ENCODE measurements around the gene ZFP36. TPM values are rescaled to one million over a fixed set of nuclear protein-coding genes. Genes with fewer than 3 reads are reported as not detected.

Gene ZFP36
- total RNA-seq, 1 experiment from 2014 or later, result 36.3 TPM

- peaks cover 55% of the 10 kb centered on the region for H3K4me1 ChIP-seq (replicated peaks; ENCODE audit: insufficient read depth)
- no peak overlapping the region for H2AFZ ChIP-seq
- peak overlapping the region; percentile 99 for H3K4me3 ChIP-seq
- DNase-seq, result peak; percentile 79 to 80
- H3K4me2 ChIP-seq, result peak overlapping the region; percentile 99
- TF ChIP-seq, protein P1, sequence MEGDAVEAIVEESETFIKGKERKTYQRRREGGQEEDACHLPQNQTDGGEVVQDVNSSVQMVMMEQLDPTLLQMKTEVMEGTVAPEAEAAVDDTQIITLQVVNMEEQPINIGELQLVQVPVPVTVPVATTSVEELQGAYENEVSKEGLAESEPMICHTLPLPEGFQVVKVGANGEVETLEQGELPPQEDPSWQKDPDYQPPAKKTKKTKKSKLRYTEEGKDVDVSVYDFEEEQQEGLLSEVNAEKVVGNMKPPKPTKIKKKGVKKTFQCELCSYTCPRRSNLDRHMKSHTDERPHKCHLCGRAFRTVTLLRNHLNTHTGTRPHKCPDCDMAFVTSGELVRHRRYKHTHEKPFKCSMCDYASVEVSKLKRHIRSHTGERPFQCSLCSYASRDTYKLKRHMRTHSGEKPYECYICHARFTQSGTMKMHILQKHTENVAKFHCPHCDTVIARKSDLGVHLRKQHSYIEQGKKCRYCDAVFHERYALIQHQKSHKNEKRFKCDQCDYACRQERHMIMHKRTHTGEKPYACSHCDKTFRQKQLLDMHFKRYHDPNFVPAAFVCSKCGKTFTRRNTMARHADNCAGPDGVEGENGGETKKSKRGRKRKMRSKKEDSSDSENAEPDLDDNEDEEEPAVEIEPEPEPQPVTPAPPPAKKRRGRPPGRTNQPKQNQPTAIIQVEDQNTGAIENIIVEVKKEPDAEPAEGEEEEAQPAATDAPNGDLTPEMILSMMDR (conservative IDR thresholded peaks at IDR 0.05), result no peak
- no peak for TF ChIP-seq EZH2 (IDR thresholded peaks at IDR 0.05; ENCODE audit: low read depth)
- BruUV-seq (replicated peaks), result no TSS peak
- H3K27ac ChIP-seq, result peak overlapping the region; percentile 93
- intact Hi-C loops (cut with micrococcal nuclease; ENCODE audit: unreplicated experiment), result loop anchor here (2.0 kb wide), 1 partner anchor 23 kb away; no protein-coding TSS in a partner anchor
- CTCF ChIA-PET, result interaction anchor here (0.5 kb wide), 1 partner anchor 10 kb away, joined by 3 read pairs; no protein-coding TSS in a partner anchor
- POLR2A ChIA-PET (ENCODE audit: unreplicated experiment), result interaction anchor here (0.6 to 0.7 kb wide), 4 partner anchors 37 to 1025 kb away, joined by 3 to 11 read pairs (median 5); partner anchors contain the start of genes SAMD4B and SUPT5H
- H3K79me2 ChIP-seq (ENCODE audit: low read depth), result peaks cover 27% of the 10 kb centered on the region
- no peaks in the 10 kb centered on the region for H3K9me3 ChIP-seq (ENCODE audit: insufficient read depth, low read depth)
- no peaks in the 10 kb centered on the region for H3K27me3 ChIP-seq (ENCODE audit: insufficient read depth, low read depth)
- H3K9me2 ChIP-seq (ENCODE audit: insufficient read depth), result no peaks in the 10 kb centered on the region
- H3F3A ChIP-seq (ENCODE audit: insufficient read depth, low read depth), result peaks cover 65% of the 10 kb centered on the region
- H4K20me1 ChIP-seq (ENCODE audit: insufficient read depth), result peaks cover 14% of the 10 kb centered on the region
- peaks cover 11% of the 10 kb centered on the region; the same call in 1 of the 2 replicates for H3K36me3 ChIP-seq (ENCODE audit: low read depth)
Measured at GRCh38 chr19:39407660-39408391, 1.2 kb downstream of the ZFP36 start.

DNA sequence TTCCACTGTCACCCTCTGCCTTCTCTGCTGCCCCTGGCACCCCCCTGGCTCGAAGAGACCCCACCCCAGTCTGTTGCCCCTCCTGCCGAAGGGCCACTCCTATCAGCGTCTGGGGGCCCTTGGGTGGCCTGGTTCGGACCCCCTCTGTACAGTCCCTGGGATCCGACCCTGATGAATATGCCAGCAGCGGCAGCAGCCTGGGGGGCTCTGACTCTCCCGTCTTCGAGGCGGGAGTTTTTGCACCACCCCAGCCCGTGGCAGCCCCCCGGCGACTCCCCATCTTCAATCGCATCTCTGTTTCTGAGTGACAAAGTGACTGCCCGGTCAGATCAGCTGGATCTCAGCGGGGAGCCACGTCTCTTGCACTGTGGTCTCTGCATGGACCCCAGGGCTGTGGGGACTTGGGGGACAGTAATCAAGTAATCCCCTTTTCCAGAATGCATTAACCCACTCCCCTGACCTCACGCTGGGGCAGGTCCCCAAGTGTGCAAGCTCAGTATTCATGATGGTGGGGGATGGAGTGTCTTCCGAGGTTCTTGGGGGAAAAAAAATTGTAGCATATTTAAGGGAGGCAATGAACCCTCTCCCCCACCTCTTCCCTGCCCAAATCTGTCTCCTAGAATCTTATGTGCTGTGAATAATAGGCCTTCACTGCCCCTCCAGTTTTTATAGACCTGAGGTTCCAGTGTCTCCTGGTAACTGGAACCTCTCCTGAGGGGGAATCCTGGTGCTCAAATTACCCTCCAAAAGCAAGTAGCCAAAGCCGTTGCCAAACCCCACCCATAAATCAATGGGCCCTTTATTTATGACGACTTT is 2.0 kb downstream of the ZFP36 start:
- H3K4me3 ChIP-seq, result peak overlapping the region; percentile 99
- BruUV-seq (replicated peaks), result TSS peak; percentile 42
- no peaks in the 10 kb centered on the region for H3K27me3 ChIP-seq (ENCODE audit: insufficient read depth, low read depth)
- ChIA-PET POLR2A (ENCODE audit: unreplicated experiment) (interaction anchor here (0.6 to 1.0 kb wide), 2 partner anchors 7 to 10 kb away, joined by 4 to 18 read pairs; no protein-coding TSS in a partner anchor), CTCF (interaction anchor here (0.6 to 1.0 kb wide), 2 partner anchors 11 to 66 kb away, joined by 4 to 6 read pairs; partner anchors contain the start of gene SAMD4B)
- no peaks in the 10 kb centered on the region for H3K9me2 ChIP-seq (ENCODE audit: insufficient read depth)
- peaks cover 50% of the 10 kb centered on the region for H3K4me1 ChIP-seq (replicated peaks; ENCODE audit: insufficient read depth)
- peaks cover 11% of the 10 kb centered on the region; the same call in 1 of the 2 replicates for H3K36me3 ChIP-seq (ENCODE audit: low read depth)
- TF ChIP-seq EZH2 (IDR thresholded peaks at IDR 0.05; ENCODE audit: low read depth), result no peak
- TF ChIP-seq, protein P1 (conservative IDR thresholded peaks at IDR 0.05), result no peak
- peak in 1 of 2 experiments; percentile 49 for DNase-seq
- peaks cover 27% of the 10 kb centered on the region for H3K79me2 ChIP-seq (ENCODE audit: low read depth)
- H3K4me2 ChIP-seq, result peak overlapping the region; percentile 99
- peaks cover 59% of the 10 kb centered on the region for H3F3A ChIP-seq (ENCODE audit: insufficient read depth, low read depth)
- H4K20me1 ChIP-seq (ENCODE audit: insufficient read depth), result peaks cover 14% of the 10 kb centered on the region
- no peaks in the 10 kb centered on the region for H3K9me3 ChIP-seq (ENCODE audit: insufficient read depth, low read depth)
- intact Hi-C loops (cut with micrococcal nuclease; ENCODE audit: unreplicated experiment), result no loop called here
- H2AFZ ChIP-seq, result no peak overlapping the region
- H3K27ac ChIP-seq, result peak overlapping the region; percentile 93
